ENCODE measurements around the gene CSNK2A3.
"Not testable (repeated sequence)": the region's sequence is repeated elsewhere in the genome, so short reads cannot be mapped to it uniquely, and the experiment has no call there.

CSNK2A3 gene

GRCh38 chr11:11352878-11353277, at the start of gene CSNK2A3:
CSNK2A3 (minus strand) TSS chr11:11353250; CDS start chr11:11353119, 131 bp downstream.
- DNase-seq (ENCODE audit: low read depth) = not testable (repeated sequence)

- no peak for DNase-seq (ENCODE audit: low read depth)
Measured at GRCh38 chr11:11401960-11402535, 49.0 kb upstream of the CSNK2A3 start.

GRCh38 chr11:11400635-11401232, 47.7 kb upstream of the CSNK2A3 start:
- no peak for DNase-seq (ENCODE audit: low read depth)

- DNase-seq (ENCODE audit: low read depth) = no peak
Measured at GRCh38 chr11:11400121-11400520, 47.1 kb upstream of the CSNK2A3 start.

- DNase-seq (ENCODE audit: low read depth) = no peak
Measured at GRCh38 chr11:11397781-11398180, 44.7 kb upstream of the CSNK2A3 start.

GRCh38 chr11:11397036-11397415, 44.0 kb upstream of the CSNK2A3 start:
- DNase-seq (ENCODE audit: low read depth) = no peak

- no peak for DNase-seq (ENCODE audit: low read depth)
Measured at GRCh38 chr11:11396301-11397035, 43.4 kb upstream of the CSNK2A3 start.

- no peak for DNase-seq (ENCODE audit: low read depth)
Measured at GRCh38 chr11:11395126-11395525, 42.1 kb upstream of the CSNK2A3 start.

GRCh38 chr11:11394241-11394640, 41.2 kb upstream of the CSNK2A3 start:
- no peak for DNase-seq (ENCODE audit: low read depth)

GRCh38 chr11:11391796-11392463, 38.9 kb upstream of the CSNK2A3 start:
- no peak for DNase-seq (ENCODE audit: low read depth)

GRCh38 chr11:11391169-11391568, 38.1 kb upstream of the CSNK2A3 start:
- DNase-seq (ENCODE audit: low read depth) = no peak

- DNase-seq (ENCODE audit: low read depth) = no peak
Measured at GRCh38 chr11:11390068-11390771, 37.2 kb upstream of the CSNK2A3 start.

GRCh38 chr11:11389238-11389637, 36.2 kb upstream of the CSNK2A3 start:
- no peak for DNase-seq (ENCODE audit: low read depth)

GRCh38 chr11:11387622-11388305, 34.7 kb upstream of the CSNK2A3 start:
- no peak for DNase-seq (ENCODE audit: low read depth)

GRCh38 chr11:11387207-11387606, 34.2 kb upstream of the CSNK2A3 start:
- DNase-seq (ENCODE audit: low read depth) = no peak

GRCh38 chr11:11384829-11385228, 31.8 kb upstream of the CSNK2A3 start:
- no peak for DNase-seq (ENCODE audit: low read depth)

- DNase-seq (ENCODE audit: low read depth) = no peak
Measured at GRCh38 chr11:11383995-11384394, 30.9 kb upstream of the CSNK2A3 start.

GRCh38 chr11:11382858-11383532, 29.9 kb upstream of the CSNK2A3 start:
- DNase-seq (ENCODE audit: low read depth) = no peak

- DNase-seq (ENCODE audit: low read depth) = no peak
Measured at GRCh38 chr11:11381471-11382105, 28.5 kb upstream of the CSNK2A3 start.

- DNase-seq (ENCODE audit: low read depth) = no peak
Measured at GRCh38 chr11:11380883-11381282, 27.8 kb upstream of the CSNK2A3 start.

- no peak for DNase-seq (ENCODE audit: low read depth)
Measured at GRCh38 chr11:11380340-11380739, 27.3 kb upstream of the CSNK2A3 start.

Data from stimulated activated CD8-positive, alpha-beta memory T cell treated with anti-CD3 and anti-CD28 coated beads, Interleukin-15, amount 100 ng/mL, for 1 hour (primary cell).